Left renal pelvis (tissue), 4 donors: Measurements from ENCODE around the gene NELFB. TPM values are rescaled to one million over a fixed set of nuclear protein-coding genes. Genes with fewer than 3 reads are reported as not detected.

Source experiments
- DNase-seq, 4 donors: peaks; one replicate each; pipeline ENCODE4 v3.0.0-alpha.2; 2013; ENCODE audit warnings: low read depth in 4 of 4, low spot score in 3 of 4
- polyA plus RNA-seq, 4 donors: library from polyadenylated mRNA; unstranded; fragments of 120-200 nt; gene quantifications; one replicate each; pipeline ENCODE4 v1.2.1, GENCODE V29; 2013; ENCODE audit not compliant: insufficient read length in 4 of 4

NELFB gene
- polyA plus RNA-seq, 4 donors, result 44.5 to 56.7 (median 50.4) TPM

GRCh38 chr9:137266585-137267453 is 11.7 kb downstream of the NELFB start:
- DNase-seq, result no peak

- no peak for DNase-seq
Measured at GRCh38 chr9:137267933-137268355, 12.8 kb downstream of the NELFB start.

DNA sequence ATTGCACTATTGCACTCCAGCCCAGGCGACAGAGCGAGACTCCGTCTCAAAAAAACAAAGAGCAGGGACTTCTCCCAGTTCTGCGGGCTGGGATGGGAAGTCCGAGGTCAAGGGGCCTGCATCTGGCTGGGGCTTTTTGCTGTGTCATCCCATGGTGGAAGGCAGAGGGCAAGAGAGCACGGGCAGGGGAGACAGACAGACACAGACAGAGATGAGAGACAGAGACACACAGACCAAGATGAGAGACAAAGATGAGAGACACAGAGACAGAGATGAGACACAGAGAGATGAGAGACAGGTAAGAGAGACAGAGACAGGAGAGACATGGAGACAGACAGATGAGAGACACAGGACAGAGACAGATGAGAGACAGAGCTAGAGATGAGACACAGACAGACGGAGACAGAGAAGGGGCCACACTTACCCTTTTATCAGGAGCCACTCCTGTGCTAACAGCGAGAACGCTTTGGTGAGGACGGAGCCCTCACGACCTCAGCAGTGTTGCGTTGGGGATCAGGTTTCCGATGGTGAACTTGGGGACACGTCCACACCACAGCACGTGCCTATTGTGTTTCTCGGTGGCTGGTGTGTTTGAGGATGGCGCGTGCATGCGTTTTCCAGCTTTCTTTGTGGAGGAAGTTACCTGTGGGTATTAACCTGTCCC is 13.5 kb downstream of the NELFB start:
- no peak for DNase-seq

DNA sequence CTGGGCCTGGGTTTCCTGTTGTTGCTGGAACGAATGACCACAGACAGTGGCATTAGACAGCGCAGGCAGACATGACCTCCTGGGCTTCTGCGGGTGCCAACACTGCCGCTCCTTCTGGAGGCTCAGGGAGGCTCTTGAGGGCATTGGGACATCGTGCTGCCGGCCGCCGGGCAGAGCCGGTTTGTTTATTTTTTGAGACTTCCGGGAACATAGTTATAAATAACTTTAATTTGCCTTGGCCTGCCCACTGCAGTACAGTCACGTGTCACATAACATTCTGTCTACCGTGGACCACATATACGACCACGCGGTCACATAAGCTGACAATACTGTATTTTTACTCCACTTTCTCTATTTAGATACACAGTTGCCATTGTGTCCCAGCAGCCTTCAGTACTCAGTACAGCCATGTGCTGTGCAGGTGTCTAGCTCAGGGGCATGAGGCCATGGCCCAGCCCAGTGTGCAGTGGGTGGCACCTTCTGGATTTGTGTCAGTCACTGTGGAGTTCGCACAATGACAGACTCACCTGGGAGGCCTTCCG is 14.2 kb downstream of the NELFB start:
- DNase-seq, result no peak

GRCh38 chr9:137270929-137271695 is 16.0 kb downstream of the NELFB start:
- no peak for DNase-seq

GRCh38 chr9:137271696-137272076 is 16.6 kb downstream of the NELFB start:
- no peak for DNase-seq

DNA sequence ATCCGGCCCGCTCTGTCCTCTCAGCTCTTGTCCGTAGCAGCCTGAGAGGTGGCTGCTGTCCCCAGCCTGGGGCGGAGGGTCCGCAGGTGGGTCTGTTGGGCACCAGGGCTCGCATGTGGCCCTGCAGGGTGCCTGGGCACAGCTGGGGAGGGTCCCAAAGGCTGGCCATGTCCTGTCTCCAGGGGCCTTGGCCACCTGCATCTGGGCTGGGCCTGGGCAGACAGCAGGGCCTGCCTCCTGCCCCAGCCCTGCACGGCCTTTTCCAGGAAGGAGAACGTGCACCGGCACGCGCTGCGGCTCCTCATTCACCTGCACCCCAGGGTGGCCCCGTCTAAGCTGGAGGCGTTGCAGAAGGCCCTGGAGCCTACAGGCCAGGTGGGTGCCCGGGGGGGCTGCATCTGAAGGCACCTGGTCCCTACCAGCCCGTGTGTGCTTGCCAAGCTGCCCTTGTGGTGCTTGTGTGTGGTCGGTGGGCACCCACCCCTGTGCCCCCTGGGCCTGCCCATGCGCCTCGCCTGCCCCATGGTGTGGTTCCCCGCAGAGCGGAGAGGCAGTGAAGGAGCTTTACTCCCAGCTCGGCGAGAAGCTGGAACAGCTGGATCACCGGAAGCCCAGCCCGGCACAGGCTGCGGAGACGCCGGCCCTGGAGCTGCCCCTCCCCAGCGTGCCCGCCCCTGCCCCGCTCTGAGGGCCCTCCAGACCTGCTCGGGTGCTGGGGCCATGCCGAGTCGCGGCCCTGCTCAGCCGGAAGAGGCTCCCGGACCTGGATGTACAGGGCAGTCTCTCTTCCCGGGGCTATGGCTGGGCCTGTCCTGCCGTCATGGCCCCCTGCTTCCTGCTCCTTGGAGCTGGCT is 17.3 kb downstream of the NELFB start:
- no peak for DNase-seq

DNA sequence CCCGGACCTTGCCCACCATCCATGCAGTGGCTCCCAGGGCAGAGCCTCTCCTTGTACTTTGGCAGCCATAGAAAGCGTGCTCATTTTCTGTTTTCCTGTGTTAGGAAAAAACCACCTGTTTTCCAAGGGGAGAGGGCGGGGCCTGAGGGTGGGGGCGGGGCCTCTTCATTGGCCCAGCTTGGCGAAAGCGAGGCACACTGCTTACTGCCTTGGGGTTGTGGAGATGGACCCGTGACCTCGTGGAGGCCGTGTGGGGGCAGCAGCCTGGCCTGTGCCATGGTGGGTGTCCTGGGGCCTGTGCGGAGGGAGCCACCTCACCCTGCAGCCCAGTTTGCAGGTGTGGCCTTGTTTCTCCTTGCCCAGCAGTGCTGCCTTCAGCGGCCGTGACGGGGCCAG is 18.0 kb downstream of the NELFB start:
- DNase-seq, result no peak

DNA sequence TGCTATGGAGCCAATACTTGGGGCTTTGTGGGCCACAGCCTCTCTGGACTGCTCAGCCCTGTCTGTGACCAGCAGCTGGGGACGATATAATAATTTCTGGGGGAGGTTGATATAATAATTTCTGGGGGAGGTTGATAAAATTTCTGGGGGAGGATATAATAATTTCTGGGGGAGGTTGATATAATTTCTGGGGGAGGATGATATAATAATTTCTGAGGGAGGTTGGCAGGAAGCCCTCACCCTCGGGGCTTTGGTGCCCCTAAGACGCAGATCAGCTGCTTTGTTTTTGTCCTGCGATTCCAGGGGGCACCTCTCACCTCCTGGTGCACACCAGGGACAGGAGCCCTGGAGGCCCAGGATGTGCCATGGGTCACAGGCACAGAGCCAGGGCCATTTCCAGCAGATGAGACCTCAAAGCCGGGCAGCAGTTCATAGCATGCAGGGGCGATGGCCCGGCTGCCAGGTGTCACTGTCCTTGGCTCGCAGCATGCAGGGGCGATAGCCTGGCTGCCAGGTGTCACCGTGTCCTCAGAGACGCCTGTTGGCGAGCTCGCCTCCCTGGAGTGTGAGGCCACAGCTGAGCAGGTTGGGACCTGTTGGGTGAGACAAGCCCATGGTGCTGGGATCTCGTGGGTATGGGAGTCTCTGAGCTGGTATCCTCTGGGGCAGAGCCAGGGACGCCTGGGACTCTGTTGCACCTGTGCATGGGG is 18.6 kb downstream of the NELFB start:
- no peak for DNase-seq

GRCh38 chr9:137275203-137275587 is 20.1 kb downstream of the NELFB start:
- no peak for DNase-seq

DNA sequence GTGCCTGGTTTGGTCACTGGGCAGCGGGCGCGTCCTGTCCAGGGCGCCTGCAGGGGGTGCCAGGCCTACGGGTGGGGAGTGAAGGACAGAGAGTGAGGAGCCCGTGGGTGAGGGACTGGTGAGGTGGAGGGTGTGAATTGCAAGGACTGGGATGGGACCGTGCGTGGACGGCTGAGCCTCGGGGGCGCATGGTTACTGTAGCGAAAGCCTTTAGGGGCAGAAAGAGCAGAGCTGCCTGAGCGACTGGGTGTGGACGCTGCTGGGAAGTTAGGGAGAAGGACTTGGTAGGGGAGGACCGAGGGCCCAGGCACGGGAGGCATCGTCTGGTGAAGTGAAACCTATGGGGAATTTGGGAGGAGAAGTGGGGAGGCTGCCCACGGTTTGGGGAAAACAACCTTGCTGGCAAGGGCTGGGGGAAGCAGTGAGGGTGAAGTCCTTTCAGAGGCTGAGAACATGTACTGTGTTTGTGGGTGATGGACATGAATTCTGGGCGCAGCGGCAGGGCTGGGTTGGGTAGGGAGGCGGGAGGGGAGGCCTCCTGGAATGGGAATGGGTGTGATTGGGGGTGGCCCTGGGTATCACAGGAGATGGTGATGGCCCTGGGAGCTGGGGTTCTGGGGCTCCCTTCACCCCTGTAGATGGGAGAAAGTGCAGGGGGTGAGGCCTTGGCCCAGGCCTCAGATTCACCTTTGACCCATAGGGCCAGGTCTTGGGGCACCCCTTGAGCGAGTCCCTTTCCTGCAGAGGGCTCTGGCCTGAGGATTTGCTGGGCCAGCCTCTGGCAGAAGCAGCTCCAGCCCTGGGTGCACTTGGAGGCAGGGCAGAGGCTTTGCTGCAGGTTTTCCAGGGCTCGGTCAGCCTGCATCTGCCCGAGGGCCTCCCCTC is 20.7 kb downstream of the NELFB start:
- no peak for DNase-seq

- no peak for DNase-seq
Measured at GRCh38 chr9:137276473-137277328, 21.6 kb downstream of the NELFB start.

GRCh38 chr9:137277329-137278041 is 22.4 kb downstream of the NELFB start, which contains the start of gene TOR4A:
Gene TOR4A (plus strand): TSS chr9:137277726. CDS start chr9:137278690, 964 bp downstream.
- DNase-seq, result no peak

- no peak for DNase-seq
Measured at GRCh38 chr9:137278061-137278701, 23.1 kb downstream of the NELFB start.

- DNase-seq, result no peak
Measured at GRCh38 chr9:137278721-137279711, 23.9 kb downstream of the NELFB start.
